Loucy (cell line): Measurements from ENCODE around the gene SHISA6.

Experiments
- CTCF ChIP-seq: fragments of 200-600 bp; sonication (generic); conservative IDR thresholded peaks from 2 replicates; pipeline ENCODE4 v1.5.1; 2014; ENCODE audit warnings: mild to moderate bottlenecking, antibody characterized with exemption, low read length
- EZH2phosphoT487 ChIP-seq: fragments of 200-600 bp; IDR thresholded peaks from 2 replicates; pipeline ENCODE4 v1.6.1; 2018; ENCODE audit warnings: antibody characterized with exemption, mild to moderate bottlenecking, moderate library complexity, borderline replicate concordance

DNA sequence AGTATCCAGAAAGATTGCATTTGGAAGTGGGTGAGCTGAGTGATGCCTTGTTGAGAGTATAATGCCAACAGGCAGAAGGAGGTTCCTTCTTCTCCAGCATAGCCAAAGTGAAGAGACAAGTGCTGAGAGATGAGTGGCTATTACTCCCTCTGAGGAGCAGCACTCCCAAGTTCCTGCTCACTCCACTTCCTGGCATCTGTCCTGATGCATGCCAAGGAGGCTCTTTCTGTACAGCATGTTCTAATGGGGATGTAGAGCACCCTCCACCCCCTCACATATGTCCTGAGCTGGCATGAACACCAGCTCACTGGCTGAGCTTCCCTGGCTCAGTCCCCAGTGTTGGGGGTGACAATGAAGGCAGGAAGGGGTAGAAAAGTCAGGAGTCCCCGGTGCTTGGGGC lies 313.0 kb downstream of the SHISA6 start:
- TF ChIP-seq CTCF, result no peak
- no peak for TF ChIP-seq EZH2phosphoT487
